OCI-M1 (cell line): Measurements from ENCODE around the gene RALGAPA1.
"Not testable (repeated sequence)": the region's sequence is repeated elsewhere in the genome, so short reads cannot be mapped to it uniquely, and the experiment has no call there.

ENCODE experiments used
- DNase-seq: peaks from one replicate; lab custom pipeline; 2025; lab: John Stamatoyannopoulos, UW

Gene RALGAPA1

GRCh38 chr14:35808638-35809563 lies at the start of gene RALGAPA1:
TSS of gene RALGAPA1 (minus strand) at chr14:35809295. CDS start at chr14:35808835, 460 bp downstream.
- peak; percentile 95 for DNase-seq

- no peak for DNase-seq
These were observed 49.6 kb upstream of the RALGAPA1 start for GRCh38 chr14:35858521-35859209.

- DNase-seq, result no peak
These were observed 46.9 kb upstream of the RALGAPA1 start for GRCh38 chr14:35855876-35856481.

- no peak for DNase-seq
These were observed 45.7 kb upstream of the RALGAPA1 start for GRCh38 chr14:35854696-35855270.

GRCh38 chr14:35853225-35853624 lies 44.1 kb upstream of the RALGAPA1 start:
- no peak for DNase-seq

GRCh38 chr14:35851823-35852222 lies 42.7 kb upstream of the RALGAPA1 start:
- no peak for DNase-seq

GRCh38 chr14:35849122-35849521 lies 40.0 kb upstream of the RALGAPA1 start:
- DNase-seq, result no peak

- no peak for DNase-seq
These were observed 38.5 kb upstream of the RALGAPA1 start for GRCh38 chr14:35847636-35848035.

- no peak for DNase-seq
These were observed 35.4 kb upstream of the RALGAPA1 start for GRCh38 chr14:35844494-35844893.

- not testable (repeated sequence) for DNase-seq
These were observed 33.1 kb upstream of the RALGAPA1 start for GRCh38 chr14:35842245-35842644.

GRCh38 chr14:35841704-35842103 lies 32.6 kb upstream of the RALGAPA1 start:
- not testable (repeated sequence) for DNase-seq

- no peak for DNase-seq
These were observed 26.3 kb upstream of the RALGAPA1 start for GRCh38 chr14:35835208-35835982.

- DNase-seq, result no peak
These were observed 20.4 kb upstream of the RALGAPA1 start for GRCh38 chr14:35829449-35829848.

GRCh38 chr14:35827678-35828472 lies 18.8 kb upstream of the RALGAPA1 start:
- no peak for DNase-seq

GRCh38 chr14:35826952-35827416 lies 17.9 kb upstream of the RALGAPA1 start:
- DNase-seq, result no peak

GRCh38 chr14:35826218-35826951 lies 17.3 kb upstream of the RALGAPA1 start, which contains the start of gene BRMS1L:
TSS of gene BRMS1L (plus strand) at chr14:35826338. CDS start at chr14:35826517, 179 bp downstream.
- DNase-seq, result peak; percentile 97

- DNase-seq, result no peak
These were observed 16.8 kb upstream of the RALGAPA1 start for GRCh38 chr14:35825968-35826217.

- DNase-seq, result not testable (repeated sequence)
These were observed 15.5 kb upstream of the RALGAPA1 start for GRCh38 chr14:35824446-35825165.

- no peak for DNase-seq
These were observed 13.4 kb upstream of the RALGAPA1 start for GRCh38 chr14:35822501-35822900.
